ENCODE measurements around the gene FAM13A. TPM values are rescaled to one million over a fixed set of nuclear protein-coding genes. Genes with fewer than 3 reads are reported as not detected.

FAM13A gene
- total and polyA plus RNA-seq, 10 of the 15 experiments (the other 5 are each of a cell fraction or from before 2014, with no cell fraction given) = 0.05 to 1.8 (median 0.27) TPM; not detected in 1

DNA sequence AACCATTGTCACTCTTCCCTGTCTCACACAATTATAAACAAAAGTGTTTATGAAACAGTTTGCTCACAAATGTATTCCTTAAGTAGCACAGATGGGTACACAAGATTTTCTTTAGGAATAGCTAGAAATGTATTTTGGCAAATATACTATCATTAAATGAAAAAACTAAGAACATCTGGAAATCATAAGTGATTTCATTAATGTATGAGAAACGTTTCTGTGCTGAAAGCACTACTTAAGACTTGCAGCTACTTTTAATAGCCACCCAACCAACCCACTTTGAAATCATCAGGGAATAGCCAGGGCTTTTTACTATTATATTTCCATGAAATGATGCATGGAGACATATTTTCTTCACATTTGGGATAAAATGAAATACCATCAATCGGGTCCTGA, 297.1 kb downstream of the FAM13A start:
- Histone ChIP-seq H3K4me2 (ENCODE audit: control insufficient read depth, insufficient read depth) (no peak overlapping the region), H2AFZ (ENCODE audit: control insufficient read depth, low read depth, low read length) (no peak overlapping the region), H3K4me3 (no peak overlapping the region), H3K27me3 (replicated peaks in 1 of 2; ENCODE audit: control insufficient read depth in 2 of 2, insufficient read depth in 2 of 2, low read length in 1 of 2) (no peaks in the 10 kb centered on the region; a peak in 2 of 4 replicates), H3K9me3 (replicated peaks; ENCODE audit: control insufficient read depth, insufficient read depth, low read length) (no peaks in the 10 kb centered on the region), H3K27ac (ENCODE audit: control insufficient read depth, insufficient read depth) (no peak overlapping the region), H3K36me3 (ENCODE audit: control insufficient read depth in 2 of 2, insufficient read depth in 2 of 2, low read length in 1 of 2) (no peaks in the 10 kb centered on the region), H4K20me1 (ENCODE audit: control insufficient read depth, insufficient read depth) (no peaks in the 10 kb centered on the region), H3K79me2 (ENCODE audit: control insufficient read depth, insufficient read depth, low read length) (no peaks in the 10 kb centered on the region), H3K9ac (ENCODE audit: control insufficient read depth, insufficient read depth, low read length) (no peak overlapping the region), H3K4me1 (ENCODE audit: control insufficient read depth, insufficient read depth, low read length) (no peaks in the 10 kb centered on the region)
- ChIA-PET SMC1A (ENCODE audit: uncharacterized antibody, unreplicated experiment) (interaction anchor here (1.1 to 1.6 kb wide), 2 partner anchors 12 to 213 kb away, joined by 3 to 4 read pairs; no protein-coding TSS in a partner anchor), CTCF (no interaction called here), POLR2A (interaction anchor here (0.6 to 1.3 kb wide), 2 partner anchors 16 to 233 kb away, joined by 3 to 8 read pairs; no protein-coding TSS in a partner anchor), RAD21 (ENCODE audit: unreplicated experiment) (no interaction called here)
- TF ChIP-seq SIX5 (IDR thresholded peaks at IDR 0.05; ENCODE audit: low read depth, low read length, severe bottlenecking) (no peak), IRF3 (IDR thresholded peaks at IDR 0.05) (no peak), MYC (IDR thresholded peaks at IDR 0.05; ENCODE audit: insufficient read depth, insufficient read length, insufficient replicate concordance, low read length, severe bottlenecking) (no peak), MTA3 (IDR thresholded peaks at IDR 0.05; ENCODE audit: borderline replicate concordance, low read length) (no peak), RAD51 (IDR thresholded peaks at IDR 0.05) (no peak), RELA (IDR thresholded peaks at IDR 0.05; ENCODE audit: borderline replicate concordance, partially characterized antibody) (no peak), POU2F2 (IDR thresholded peaks at IDR 0.05; ENCODE audit: borderline replicate concordance, low read depth, low read length) (no peak), ZNF687 (IDR thresholded peaks at IDR 0.05) (no peak), IRF5 (IDR thresholded peaks at IDR 0.05; ENCODE audit: borderline replicate concordance) (no peak), FOS (IDR thresholded peaks at IDR 0.05; ENCODE audit: borderline replicate concordance, extremely low read depth, insufficient read length) (no peak), CBX5 (IDR thresholded peaks at IDR 0.05; ENCODE audit: low read depth) (no peak)
- TF ChIP-seq, protein P1, sequence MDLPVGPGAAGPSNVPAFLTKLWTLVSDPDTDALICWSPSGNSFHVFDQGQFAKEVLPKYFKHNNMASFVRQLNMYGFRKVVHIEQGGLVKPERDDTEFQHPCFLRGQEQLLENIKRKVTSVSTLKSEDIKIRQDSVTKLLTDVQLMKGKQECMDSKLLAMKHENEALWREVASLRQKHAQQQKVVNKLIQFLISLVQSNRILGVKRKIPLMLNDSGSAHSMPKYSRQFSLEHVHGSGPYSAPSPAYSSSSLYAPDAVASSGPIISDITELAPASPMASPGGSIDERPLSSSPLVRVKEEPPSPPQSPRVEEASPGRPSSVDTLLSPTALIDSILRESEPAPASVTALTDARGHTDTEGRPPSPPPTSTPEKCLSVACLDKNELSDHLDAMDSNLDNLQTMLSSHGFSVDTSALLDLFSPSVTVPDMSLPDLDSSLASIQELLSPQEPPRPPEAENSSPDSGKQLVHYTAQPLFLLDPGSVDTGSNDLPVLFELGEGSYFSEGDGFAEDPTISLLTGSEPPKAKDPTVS (IDR thresholded peaks at IDR 0.05; ENCODE audit: low read depth, low read length) = no peak
- intact Hi-C loops (cut with micrococcal nuclease; ENCODE audit: unreplicated experiment) = no loop called here
- WGBS (ENCODE audit: insufficient coverage, insufficient replicate concordance, low lambda C conversion rate, missing lambda C conversion rate) = 0% methylated on average over 2 of the region's 2 CpGs
- in situ Hi-C loops (cut with MboI) = no loop called here
- no TSS peak for BruUV-seq (replicated peaks)
- ATAC-seq (no peak), FAIRE-seq (no peak), DNase-seq (ENCODE audit: low read depth, low spot score) (no peak)

All from GM12878 (cell line).